NCI-H1417 (cell line): ENCODE measurements around the gene LNX1.

ENCODE experiments used
- DNase-seq, 3 experiments: peaks; one replicate each; lab custom pipeline; 2025; lab: John Stamatoyannopoulos, UW

The LNX1 gene

GRCh38 chr4:53572600-53572994, 18.7 kb downstream of the LNX1 start:
- no peak for DNase-seq

- no peak for DNase-seq
Measured at GRCh38 chr4:53571936-53572599, 19.2 kb downstream of the LNX1 start.

GRCh38 chr4:53563824-53564223, 27.5 kb downstream of the LNX1 start:
- DNase-seq: no peak

- peak in 2 of 3 experiments; percentile 66 to 93 for DNase-seq
Measured at GRCh38 chr4:53562409-53562808, 28.9 kb downstream of the LNX1 start.

- DNase-seq: peak in 1 of 3 experiments; percentile 42
Measured at GRCh38 chr4:53559021-53559620, 32.2 kb downstream of the LNX1 start.

DNA sequence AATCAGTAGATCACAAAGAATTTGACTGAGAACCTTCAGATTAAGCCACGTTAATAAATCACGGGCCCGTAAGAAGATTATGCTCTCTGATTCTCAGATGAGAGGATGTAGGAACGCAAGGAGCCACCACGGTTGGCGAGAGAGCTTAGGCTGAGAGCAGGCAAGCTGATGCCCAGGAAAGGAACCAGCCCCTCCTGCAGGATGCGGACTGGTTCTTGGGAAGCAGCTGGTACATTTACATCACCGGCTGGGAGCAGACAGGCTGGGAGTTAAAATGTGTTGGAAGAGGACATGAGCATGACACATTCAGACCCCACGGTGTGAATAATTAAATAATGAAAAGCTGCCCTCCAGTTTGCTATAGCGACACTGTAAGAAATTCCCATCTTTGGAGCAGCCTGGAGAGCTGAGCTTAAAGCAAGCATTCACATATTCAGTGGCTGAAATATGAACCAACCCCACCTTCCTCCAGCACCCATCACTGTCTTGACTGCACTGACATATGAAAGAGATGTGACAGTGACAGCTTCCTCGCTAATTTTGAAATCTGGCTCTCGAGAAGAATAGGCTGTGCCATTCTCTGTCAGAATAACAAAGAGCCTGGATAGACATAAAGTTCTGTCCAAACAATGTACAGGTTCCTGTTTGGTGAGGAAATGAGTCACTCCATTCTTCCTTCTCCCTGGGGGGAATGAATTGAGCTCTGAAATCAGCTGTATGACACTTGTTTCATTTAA, 33.1 kb downstream of the LNX1 start:
- peak in 2 of 3 experiments; percentile 66 to 85 for DNase-seq

- peak in 1 of 3 experiments; percentile 52 for DNase-seq
Measured at GRCh38 chr4:53557669-53558064, 33.6 kb downstream of the LNX1 start.

GRCh38 chr4:53556651-53557050, 34.6 kb downstream of the LNX1 start:
- peak in 1 of 3 experiments; percentile 9 for DNase-seq

DNA sequence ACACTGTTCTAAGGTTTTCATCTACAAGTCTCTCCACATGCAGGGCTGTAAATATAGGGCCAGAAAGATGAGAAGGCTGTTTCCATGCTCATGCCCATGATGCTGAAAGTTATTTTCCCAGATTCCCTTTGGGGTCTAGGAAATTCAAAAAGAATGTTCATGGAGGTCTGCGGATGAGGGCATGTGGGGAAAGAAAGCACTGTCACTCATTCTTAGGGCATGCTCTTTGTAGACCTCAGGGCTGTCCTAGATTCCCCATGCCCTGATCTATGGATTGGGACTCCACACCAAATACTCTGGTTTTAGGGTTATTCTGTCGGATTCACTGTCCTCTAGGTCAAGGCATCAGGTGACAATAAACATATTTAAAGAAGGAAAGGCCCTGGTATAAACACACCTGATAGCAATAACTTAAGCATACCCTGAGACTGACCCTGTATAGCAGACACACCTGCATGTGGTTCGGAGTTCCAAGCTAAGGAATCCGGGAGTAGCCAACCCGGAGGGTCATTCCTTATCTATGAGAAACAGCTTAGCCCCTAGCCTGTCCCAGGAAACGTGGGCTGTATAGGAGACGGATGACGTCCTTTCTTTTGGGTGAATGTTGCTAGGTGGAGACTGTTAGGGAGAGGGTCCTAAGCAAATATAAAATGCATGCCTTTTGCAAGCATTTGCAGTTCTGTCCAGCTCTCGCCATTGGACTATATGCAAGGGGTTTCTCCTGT, 37.6 kb downstream of the LNX1 start:
- DNase-seq: no peak

DNA sequence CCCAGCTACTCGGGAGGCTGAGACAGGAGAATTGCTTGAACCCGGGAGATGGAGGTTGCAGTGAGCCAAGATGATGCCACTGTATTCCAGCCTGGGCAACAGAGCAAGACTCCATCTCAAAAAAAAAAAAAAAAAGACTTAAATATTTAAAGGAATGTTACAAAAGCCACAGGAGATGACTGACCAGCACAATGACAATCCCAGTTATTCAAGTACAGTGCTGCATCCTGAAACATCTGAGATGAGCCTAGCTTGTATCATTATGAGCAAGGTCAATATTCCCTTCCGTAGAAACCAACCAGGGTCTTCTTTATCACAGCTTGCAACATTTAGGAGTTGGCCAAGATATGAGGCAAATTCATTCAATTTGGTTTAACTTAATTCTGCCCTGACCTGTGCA, 38.6 kb downstream of the LNX1 start:
- DNase-seq: no peak

- DNase-seq: no peak
Measured at GRCh38 chr4:53551958-53552357, 39.3 kb downstream of the LNX1 start.

- no peak for DNase-seq
Measured at GRCh38 chr4:53551281-53551864, 39.9 kb downstream of the LNX1 start.

DNA sequence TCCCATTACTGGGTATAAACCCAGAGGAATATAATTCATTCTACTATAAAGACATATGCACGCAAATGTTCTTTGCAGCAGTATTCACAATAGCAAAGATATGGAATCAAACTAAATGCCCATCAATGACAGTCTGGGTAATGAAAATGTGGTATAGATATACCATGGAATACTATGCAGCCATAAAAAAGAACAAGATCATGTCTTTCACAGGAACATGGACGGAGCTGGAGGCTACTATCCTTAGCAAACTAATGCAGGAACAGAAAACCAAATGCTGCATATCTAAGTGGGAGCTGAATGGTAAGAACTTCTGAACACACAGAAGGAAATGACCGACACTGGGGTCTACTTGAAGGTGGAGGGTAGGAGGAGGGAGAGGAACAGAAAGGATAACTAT, 42.6 kb downstream of the LNX1 start:
- DNase-seq: no peak

GRCh38 chr4:53547983-53548382, 43.3 kb downstream of the LNX1 start:
- DNase-seq: no peak

DNA sequence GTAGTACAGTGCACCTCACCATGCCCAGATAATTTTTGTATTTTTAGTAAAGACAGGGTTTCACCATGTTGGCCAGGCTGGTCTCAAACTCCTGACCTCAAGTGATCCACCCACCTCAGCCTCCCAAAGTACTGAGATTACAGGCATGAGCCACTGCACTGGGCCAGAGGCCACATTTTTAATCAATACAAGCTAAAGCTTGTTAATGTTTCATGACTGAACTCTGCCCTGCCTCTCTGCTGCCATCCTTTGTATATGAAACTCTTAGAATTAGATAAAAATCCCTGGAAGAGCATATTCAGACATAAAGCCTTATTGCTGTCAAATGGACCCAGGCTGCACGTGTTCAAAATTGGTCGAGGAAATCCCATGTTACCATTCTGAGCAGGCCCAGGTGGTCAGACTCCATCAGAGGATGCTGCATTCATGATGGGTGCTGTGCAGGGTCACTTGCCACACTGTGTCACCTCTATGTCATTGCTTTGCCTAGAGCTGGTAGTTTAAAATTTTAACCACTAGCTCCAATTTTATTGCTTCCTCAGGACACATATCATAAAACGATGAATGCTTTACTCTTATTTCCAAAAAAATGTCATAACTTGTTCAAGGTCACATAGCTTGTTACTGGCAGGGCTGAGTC, 45.2 kb downstream of the LNX1 start:
- DNase-seq: no peak

GRCh38 chr4:53545273-53545672, 46.0 kb downstream of the LNX1 start:
- DNase-seq: peak in 1 of 3 experiments; percentile 11

GRCh38 chr4:53543561-53543960, 47.7 kb downstream of the LNX1 start:
- DNase-seq: no peak

GRCh38 chr4:53541577-53542206, 49.6 kb downstream of the LNX1 start:
- peak in 2 of 3 experiments; percentile 61 to 91 for DNase-seq

DNA sequence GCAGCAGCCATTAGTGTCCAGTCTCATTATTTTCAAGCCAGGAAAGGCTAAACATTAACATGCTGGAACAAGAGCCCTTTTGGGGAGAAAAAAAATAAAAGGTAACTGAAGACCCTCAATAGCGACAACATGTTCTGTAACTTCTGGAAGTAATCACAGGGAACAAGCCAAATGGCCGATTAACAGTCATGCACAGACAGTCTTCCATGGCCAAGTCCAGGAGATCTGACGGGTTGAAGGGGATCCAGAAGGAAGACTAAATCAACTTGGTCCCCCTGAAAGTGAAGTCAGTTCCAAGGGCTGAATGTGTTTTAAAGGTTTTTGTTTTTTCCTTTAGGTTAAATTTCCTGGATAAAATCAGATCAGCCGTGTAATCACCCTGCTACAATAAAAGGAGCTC, 52.5 kb downstream of the LNX1 start:
- no peak for DNase-seq

- DNase-seq: peak in 2 of 3 experiments; percentile 5 to 50
Measured at GRCh38 chr4:53537606-53538005, 53.7 kb downstream of the LNX1 start.

- DNase-seq: no peak
Measured at GRCh38 chr4:53536328-53536727, 55.0 kb downstream of the LNX1 start.
